Esophagus squamous epithelium (tissue), 4 donors: Measurements from ENCODE around the gene FHAD1.

Experiments
- CTCF ChIP-seq, 6 experiments: fragments of 450-650 bp in 4 of 6; fragments of 200-600 bp in 2 of 6; sonication (generic) in 2 of 6; IDR thresholded peaks; one replicate each; pipeline ENCODE4 v1.5.1; 2016 to 2019; ENCODE audit warnings: antibody characterized with exemption in 6 of 6, mild to moderate bottlenecking in 4 of 6, moderate library complexity in 4 of 6
- POLR2A ChIP-seq, 4 donors: fragments of 450-650 bp; IDR thresholded peaks; one replicate each; pipeline ENCODE4 v1.6.1; 2017; ENCODE audit warnings: antibody characterized with exemption in 4 of 4, mild to moderate bottlenecking in 4 of 4, moderate library complexity in 3 of 4

DNA sequence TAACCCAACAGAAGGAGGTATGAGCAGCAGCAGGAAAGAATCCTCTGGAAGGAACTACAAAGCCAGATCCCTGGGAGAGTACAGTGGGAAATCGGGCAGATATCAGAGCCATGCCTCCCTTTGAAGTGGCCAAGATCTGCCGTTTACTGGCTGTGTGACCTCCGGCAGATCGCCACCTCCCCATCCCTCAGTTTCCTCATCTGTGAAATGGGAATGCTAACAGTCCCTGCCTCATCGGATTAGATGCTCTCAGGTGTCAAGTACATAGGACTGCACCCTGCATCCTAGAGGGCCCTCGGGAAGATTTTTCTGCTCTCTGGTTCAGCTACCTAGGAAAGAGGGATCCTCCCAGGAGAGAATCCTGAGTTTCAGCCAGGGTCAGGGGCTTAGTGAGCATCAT lies 102.1 kb downstream of the FHAD1 start:
- TF ChIP-seq CTCF (IDR thresholded peaks at IDR 0.05) (no peak), POLR2A (IDR thresholded peaks at IDR 0.05) (no peak)
